SKM-1 treated with dmso at 0.1 percent for 144 hours (cell line): ENCODE data around the gene NR3C2.

Experiments used
- DNase-seq: peaks from one replicate; lab custom pipeline; 2025; ENCODE audit not compliant: unreplicated experiment; lab: John Stamatoyannopoulos, UW

Gene NR3C2

GRCh38 chr4:148373093-148373492 lies 69.1 kb downstream of the NR3C2 start:
- DNase-seq, result no peak

- no peak for DNase-seq
Measured at GRCh38 chr4:148369919-148370318, 72.3 kb downstream of the NR3C2 start.

GRCh38 chr4:148367756-148368155 lies 74.5 kb downstream of the NR3C2 start:
- DNase-seq, result no peak

- no peak for DNase-seq
Measured at GRCh38 chr4:148366251-148366650, 76.0 kb downstream of the NR3C2 start.

- no peak for DNase-seq
Measured at GRCh38 chr4:148364525-148364924, 77.7 kb downstream of the NR3C2 start.

- DNase-seq, result no peak
Measured at GRCh38 chr4:148359769-148360168, 82.4 kb downstream of the NR3C2 start.

GRCh38 chr4:148355442-148356123 lies 86.6 kb downstream of the NR3C2 start:
- no peak for DNase-seq

GRCh38 chr4:148354186-148354585 lies 88.0 kb downstream of the NR3C2 start:
- DNase-seq, result no peak

GRCh38 chr4:148353571-148353970 lies 88.6 kb downstream of the NR3C2 start:
- DNase-seq, result no peak

- no peak for DNase-seq
Measured at GRCh38 chr4:148349153-148349552, 93.1 kb downstream of the NR3C2 start.

GRCh38 chr4:148346657-148347056 lies 95.6 kb downstream of the NR3C2 start:
- DNase-seq, result no peak

GRCh38 chr4:148345509-148345908 lies 96.7 kb downstream of the NR3C2 start:
- DNase-seq, result no peak

- no peak for DNase-seq
Measured at GRCh38 chr4:148344941-148345340, 97.3 kb downstream of the NR3C2 start.

GRCh38 chr4:148344352-148344751 lies 97.9 kb downstream of the NR3C2 start:
- no peak for DNase-seq

- DNase-seq, result no peak
Measured at GRCh38 chr4:148341980-148342800, 100.0 kb downstream of the NR3C2 start.

- no peak for DNase-seq
Measured at GRCh38 chr4:148335133-148335532, 107.1 kb downstream of the NR3C2 start.

- no peak for DNase-seq
Measured at GRCh38 chr4:148333265-148333664, 108.9 kb downstream of the NR3C2 start.

- DNase-seq, result no peak
Measured at GRCh38 chr4:148332486-148332885, 109.7 kb downstream of the NR3C2 start.

GRCh38 chr4:148330724-148331123 lies 111.5 kb downstream of the NR3C2 start:
- DNase-seq, result no peak

GRCh38 chr4:148330161-148330560 lies 112.1 kb downstream of the NR3C2 start:
- DNase-seq, result no peak

- no peak for DNase-seq
Measured at GRCh38 chr4:148329751-148330150, 112.5 kb downstream of the NR3C2 start.

- no peak for DNase-seq
Measured at GRCh38 chr4:148327683-148328082, 114.5 kb downstream of the NR3C2 start.
